ENCODE measurements around the gene TRPM2. TPM values are rescaled to one million over a fixed set of nuclear protein-coding genes. Genes with fewer than 3 reads are reported as not detected.

TRPM2 gene
- 10 to 100 TPM in 1 of 3 donors, 1 to 10 TPM in 2; 1.5 to 10.3 (median 7.2) TPM for total RNA-seq
- long read RNA-seq, donor 1, partial matches to known transcripts, result 11 of 15 reads
- long read RNA-seq, donor 1, other reads (novel, unspliced or antisense), result 4 of 15 reads
- long read RNA-seq, donor 2, result 0 reads

- no peak within 1 kb of the TSS for H3K4me3 ChIP-seq
- DNase-seq (peak in 2 of 3 donors; percentile 42 to 71), ATAC-seq (peak; percentile 63)
- H3K36me3 ChIP-seq (ENCODE audit: low read depth), result no peaks in the 10 kb centered on the region
- H3K4me1 ChIP-seq (ENCODE audit: low read depth), result peaks cover 9% of the 10 kb centered on the region
- no peaks in the 10 kb centered on the region for H3K9me3 ChIP-seq
- no peak for TF ChIP-seq CTCF (IDR thresholded peaks at IDR 0.05)
- intact Hi-C loops (cut with DNase I, micrococcal nuclease), result no loop called here
These were observed at the start of gene TRPM2 for GRCh38 chr21:44353191-44353970. Gene TRPM2, plus strand, starts transcription at chr21:44353621. Its CDS starts 80 bp downstream, at chr21:44353701.

GRCh38 chr21:44304011-44304616 lies 49.3 kb upstream of the TRPM2 start:
- Histone ChIP-seq H3K4me1 (ENCODE audit: low read depth) (peaks cover 43% of the 10 kb centered on the region), H3K4me3 (no peak overlapping the region)

GRCh38 chr21:44304877-44305293 lies 48.5 kb upstream of the TRPM2 start:
- Histone ChIP-seq H3K4me3 (no peak overlapping the region), H3K4me1 (ENCODE audit: low read depth) (peaks cover 43% of the 10 kb centered on the region), H3K9me3 (no peaks in the 10 kb centered on the region), H3K36me3 (ENCODE audit: low read depth) (no peaks in the 10 kb centered on the region)
- intact Hi-C loops (cut with DNase I, micrococcal nuclease), result no loop called here
- DNase-seq (peak in 2 of 3 donors; percentile 57 to 59), ATAC-seq (peak; percentile 20)
- no peak for TF ChIP-seq CTCF (IDR thresholded peaks at IDR 0.05)

More at GRCh38 chr21:44304011-44304616, 49.3 kb upstream of the TRPM2 start:
- intact Hi-C loops (cut with DNase I, micrococcal nuclease), result no loop called here
- peak in 1 of 3 donors; percentile 57 for DNase-seq
- no peaks in the 10 kb centered on the region for H3K36me3 ChIP-seq (ENCODE audit: low read depth)
- TF ChIP-seq CTCF (IDR thresholded peaks at IDR 0.05), result no peak
- ATAC-seq, result no peak
- H3K9me3 ChIP-seq, result no peaks in the 10 kb centered on the region

- no peak overlapping the region for H3K4me3 ChIP-seq
- ATAC-seq (no peak), DNase-seq (no peak)
- peaks cover 43% of the 10 kb centered on the region for H3K4me1 ChIP-seq (ENCODE audit: low read depth)
- no peaks in the 10 kb centered on the region for H3K36me3 ChIP-seq (ENCODE audit: low read depth)
- intact Hi-C loops (cut with DNase I, micrococcal nuclease), result no loop called here
- H3K9me3 ChIP-seq, result no peaks in the 10 kb centered on the region
- no peak for TF ChIP-seq CTCF (IDR thresholded peaks at IDR 0.05)
These were observed 47.7 kb upstream of the TRPM2 start for GRCh38 chr21:44305691-44306090.

- ATAC-seq (no peak), DNase-seq (no peak)
- intact Hi-C loops (cut with DNase I, micrococcal nuclease), result no loop called here
- no peaks in the 10 kb centered on the region for H3K36me3 ChIP-seq (ENCODE audit: low read depth)
- H3K4me3 ChIP-seq, result no peak overlapping the region
- peaks cover 31% of the 10 kb centered on the region for H3K4me1 ChIP-seq (ENCODE audit: low read depth)
- H3K9me3 ChIP-seq, result no peaks in the 10 kb centered on the region
- no peak for TF ChIP-seq CTCF (IDR thresholded peaks at IDR 0.05)
These were observed 46.3 kb upstream of the TRPM2 start for GRCh38 chr21:44306936-44307704.

Data from mucosa of descending colon (tissue), 3 donors.